Renal cortex interstitium (tissue), 11 donors: ENCODE results near the gene CFAP299. TPM values are rescaled to one million over a fixed set of nuclear protein-coding genes. Genes with fewer than 3 reads are reported as not detected.
"Not testable (repeated sequence)": the region's sequence is repeated elsewhere in the genome, so short reads cannot be mapped to it uniquely, and the experiment has no call there.

Experiments
- DNase-seq, 11 donors: peaks; one replicate each; pipeline ENCODE4 v3.0.0-alpha.2; 2013; ENCODE audit warnings: low read depth in 9 of 11, low spot score in 4 of 11; ENCODE audit errors: extremely low read depth in 1 of 11
- polyA plus RNA-seq, 3 donors: library from polyadenylated mRNA; unstranded; fragments of 120-200 nt; gene quantifications; one replicate each; pipeline ENCODE4 v1.2.1, GENCODE V29; 2013; ENCODE audit not compliant: insufficient read length in 3 of 3

The CFAP299 gene
- polyA plus RNA-seq, 3 donors, result 0.45 to 1.2 (median 0.49) TPM

- DNase-seq, result no peak
Observed at GRCh38 chr4:80615099-80615498, 279.6 kb downstream of the CFAP299 start.

- DNase-seq, result no peak
Observed at GRCh38 chr4:80619070-80619674, 283.6 kb downstream of the CFAP299 start.

- no peak for DNase-seq
Observed at GRCh38 chr4:80631861-80632260, 296.3 kb downstream of the CFAP299 start.

GRCh38 chr4:80637190-80637589 is 301.7 kb downstream of the CFAP299 start:
- no peak for DNase-seq

GRCh38 chr4:80646061-80646460 is 310.5 kb downstream of the CFAP299 start:
- DNase-seq, result no peak

- DNase-seq, result peak in 5 of 11 donors; percentile 2 to 14 (median 6)
Observed at GRCh38 chr4:80655662-80656061, 320.1 kb downstream of the CFAP299 start.

- DNase-seq, result not testable (repeated sequence)
Observed at GRCh38 chr4:80670118-80670517, 334.6 kb downstream of the CFAP299 start.

- DNase-seq, result no peak
Observed at GRCh38 chr4:80678413-80678812, 342.9 kb downstream of the CFAP299 start.

GRCh38 chr4:80680934-80681333 is 345.4 kb downstream of the CFAP299 start:
- DNase-seq, result no peak

GRCh38 chr4:80685214-80685613 is 349.7 kb downstream of the CFAP299 start:
- peak in 8 of 11 donors; percentile 1 to 16 (median 11) for DNase-seq

- not testable (repeated sequence) for DNase-seq
Observed at GRCh38 chr4:80687736-80688135, 352.2 kb downstream of the CFAP299 start.

GRCh38 chr4:80694171-80694570 is 358.6 kb downstream of the CFAP299 start:
- DNase-seq, result no peak

- no peak for DNase-seq
Observed at GRCh38 chr4:80705311-80705710, 369.8 kb downstream of the CFAP299 start.

GRCh38 chr4:80709082-80709869 is 373.7 kb downstream of the CFAP299 start:
- no peak for DNase-seq

- peak in 1 of 11 donors; percentile 2 for DNase-seq
Observed at GRCh38 chr4:80710748-80711451, 375.4 kb downstream of the CFAP299 start.

- no peak for DNase-seq
Observed at GRCh38 chr4:80711956-80712355, 376.4 kb downstream of the CFAP299 start.

- DNase-seq, result peak in 1 of 11 donors; percentile 2
Observed at GRCh38 chr4:80713409-80713808, 377.9 kb downstream of the CFAP299 start.

- DNase-seq, result no peak
Observed at GRCh38 chr4:80717204-80717603, 381.7 kb downstream of the CFAP299 start.

GRCh38 chr4:80726471-80726870 is 390.9 kb downstream of the CFAP299 start:
- DNase-seq, result no peak

- DNase-seq, result no peak
Observed at GRCh38 chr4:80730158-80730557, 394.6 kb downstream of the CFAP299 start.
